ENCODE results near the gene ADAMTSL5. TPM values are rescaled to one million over a fixed set of nuclear protein-coding genes. Genes with fewer than 3 reads are reported as not detected.

The ADAMTSL5 gene
- total and polyA plus RNA-seq, 2 of the 8 experiments (the other 6 are each of a cell fraction or from before 2014, with no cell fraction given): 0.82 to 0.99 TPM

GRCh38 chr19:1508507-1508856 lies 4.3 kb downstream of the ADAMTSL5 start:
- ChIA-PET CTCF (ENCODE audit: partially characterized antibody) (interaction anchor here (1.4 kb wide), 1 partner anchor 260 kb away, joined by 3 read pairs; no protein-coding TSS in a partner anchor), POLR2A (ENCODE audit: partially characterized antibody) (interaction anchor here (0.9 to 1.5 kb wide), 2 partner anchors 54 to 71 kb away, joined by 3 read pairs; no protein-coding TSS in a partner anchor)
- Histone ChIP-seq H3K4me3 (ENCODE audit: extremely low read depth in 1 of 4, insufficient read depth in 2 of 4, low read depth in 3 of 4, low read length in 4 of 4) (peak overlapping the region; percentile 16 to 69 (median 22); a peak in 4 of 8 replicates), H2BK15ac (ENCODE audit: low read length) (no peak overlapping the region), H4K91ac (replicated peaks; ENCODE audit: insufficient read length, low read length) (no peak overlapping the region), H2BK5ac (ENCODE audit: low read depth, low read length) (no peak overlapping the region), H3K18ac (ENCODE audit: extremely low read depth, low read length) (peak overlapping the region; percentile 78), H3K79me2 (ENCODE audit: control insufficient read depth in 1 of 2, insufficient read depth in 2 of 2, low read length in 2 of 2) (no peaks in the 10 kb centered on the region), H3K27me3 (replicated peaks in 1 of 4; ENCODE audit: control insufficient read depth in 3 of 4, extremely low read depth in 1 of 4, insufficient read depth in 3 of 4, low read length in 3 of 4) (peaks cover 0 to 18% (median 13%) of the 10 kb centered on the region in 4 experiments; a peak in 6 of 7 replicates), H3K23me2 (ENCODE audit: low read depth, low read length) (peaks cover 6% of the 10 kb centered on the region; the same call in 1 of the 2 replicates), H3K79me1 (ENCODE audit: low read depth, low read length) (no peaks in the 10 kb centered on the region), H3K4ac (replicated peaks; ENCODE audit: insufficient read length, low read depth, low read length) (no peak overlapping the region), H4K5ac (ENCODE audit: insufficient read length, low read depth, low read length) (no peak overlapping the region), H4K8ac (ENCODE audit: extremely low read depth, insufficient read depth, low read length) (peak overlapping the region; percentile 85; the same call in 1 of the 2 replicates), H4K20me1 (replicated peaks in 1 of 2; ENCODE audit: control insufficient read depth in 1 of 2, insufficient read depth in 2 of 2, low read length in 2 of 2) (peaks cover 0 to 4% of the 10 kb centered on the region in 2 experiments), H3K56ac (replicated peaks; ENCODE audit: insufficient read length, low read depth, low read length) (no peak overlapping the region), H2BK20ac (ENCODE audit: low read length) (no peak overlapping the region), H3K27ac (ENCODE audit: low read depth, low read length) (no peak overlapping the region), H3K4me2 (ENCODE audit: insufficient read depth in 1 of 2, low read depth in 2 of 2, low read length in 2 of 2) (peak overlapping the region; percentile 54 to 62), H3K4me1 (replicated peaks in 1 of 4; ENCODE audit: control insufficient read depth in 3 of 4, insufficient read depth in 4 of 4, low read length in 3 of 4) (peaks cover 0 to 9% (median 5%) of the 10 kb centered on the region in 4 experiments; a peak in 5 of 7 replicates), H2AFZ (ENCODE audit: low read length) (no peak overlapping the region), H2AK5ac (ENCODE audit: low read depth, low read length) (no peak overlapping the region), H3K9ac (replicated peaks in 1 of 4; ENCODE audit: extremely low read depth in 1 of 4, low read depth in 3 of 4, low read length in 3 of 4) (no peak overlapping the region), H2BK120ac (replicated peaks; ENCODE audit: low read depth, low read length) (no peak overlapping the region), H3K23ac (ENCODE audit: insufficient read length) (no peak overlapping the region), H3K14ac (ENCODE audit: insufficient read length) (no peak overlapping the region), H3K36me3 (ENCODE audit: control insufficient read depth in 2 of 4, insufficient read depth in 4 of 4, low read length in 3 of 4) (no peaks in the 10 kb centered on the region), H3K9me3 (ENCODE audit: insufficient read depth in 2 of 2, low read depth in 1 of 2, low read length in 1 of 2) (no peaks in the 10 kb centered on the region), H2BK12ac (ENCODE audit: low read depth, low read length) (0 out of 2 replicates have a peak overlapping the region, but pooled peaks have one; percentile 17)
- DNase-seq (ENCODE audit: low read depth in 1 of 2, low spot score in 2 of 2): no peak
- FAIRE-seq: no peak
- WGBS, 2 experiments (ENCODE audit: extremely low coverage in 1 of 2, insufficient coverage in 1 of 2, insufficient read length in 1 of 2, insufficient replicate concordance in 2 of 2, low coverage in 1 of 2, low lambda C conversion rate in 2 of 2, missing lambda C conversion rate in 1 of 2): 42% methylated on average over 12 of the region's 12 CpGs; no CpG with 5 or more reads in 1 of the 2 experiments
- TF ChIP-seq, protein P1, sequence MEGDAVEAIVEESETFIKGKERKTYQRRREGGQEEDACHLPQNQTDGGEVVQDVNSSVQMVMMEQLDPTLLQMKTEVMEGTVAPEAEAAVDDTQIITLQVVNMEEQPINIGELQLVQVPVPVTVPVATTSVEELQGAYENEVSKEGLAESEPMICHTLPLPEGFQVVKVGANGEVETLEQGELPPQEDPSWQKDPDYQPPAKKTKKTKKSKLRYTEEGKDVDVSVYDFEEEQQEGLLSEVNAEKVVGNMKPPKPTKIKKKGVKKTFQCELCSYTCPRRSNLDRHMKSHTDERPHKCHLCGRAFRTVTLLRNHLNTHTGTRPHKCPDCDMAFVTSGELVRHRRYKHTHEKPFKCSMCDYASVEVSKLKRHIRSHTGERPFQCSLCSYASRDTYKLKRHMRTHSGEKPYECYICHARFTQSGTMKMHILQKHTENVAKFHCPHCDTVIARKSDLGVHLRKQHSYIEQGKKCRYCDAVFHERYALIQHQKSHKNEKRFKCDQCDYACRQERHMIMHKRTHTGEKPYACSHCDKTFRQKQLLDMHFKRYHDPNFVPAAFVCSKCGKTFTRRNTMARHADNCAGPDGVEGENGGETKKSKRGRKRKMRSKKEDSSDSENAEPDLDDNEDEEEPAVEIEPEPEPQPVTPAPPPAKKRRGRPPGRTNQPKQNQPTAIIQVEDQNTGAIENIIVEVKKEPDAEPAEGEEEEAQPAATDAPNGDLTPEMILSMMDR (IDR thresholded peaks at IDR 0.05; ENCODE audit: control extremely low read depth in 1 of 3, insufficient read depth in 1 of 3, low read depth in 1 of 3, low read length in 3 of 3): no peak
- no peak for TF ChIP-seq POLR2AphosphoS5 (IDR thresholded peaks at IDR 0.05; ENCODE audit: low read depth, low read length)
- TF ChIP-seq PHF8 (conservative IDR thresholded peaks at IDR 0.05; ENCODE audit: low read depth, low read length): no peak
- TF ChIP-seq CBX8 (IDR thresholded peaks at IDR 0.05; ENCODE audit: borderline replicate concordance, low read depth, low read length): no peak
- no peak for TF ChIP-seq POU5F1 (IDR thresholded peaks at IDR 0.05; ENCODE audit: low read depth, low read length)
- TF ChIP-seq SP1 (IDR thresholded peaks at IDR 0.05; ENCODE audit: low read depth, low read length): no peak
- TF ChIP-seq, protein P2, sequence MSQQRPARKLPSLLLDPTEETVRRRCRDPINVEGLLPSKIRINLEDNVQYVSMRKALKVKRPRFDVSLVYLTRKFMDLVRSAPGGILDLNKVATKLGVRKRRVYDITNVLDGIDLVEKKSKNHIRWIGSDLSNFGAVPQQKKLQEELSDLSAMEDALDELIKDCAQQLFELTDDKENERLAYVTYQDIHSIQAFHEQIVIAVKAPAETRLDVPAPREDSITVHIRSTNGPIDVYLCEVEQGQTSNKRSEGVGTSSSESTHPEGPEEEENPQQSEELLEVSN (IDR thresholded peaks at IDR 0.05): no peak
- TF ChIP-seq TBP (IDR thresholded peaks at IDR 0.05; ENCODE audit: low read depth, low read length): no peak
- TF ChIP-seq KDM4A (IDR thresholded peaks at IDR 0.05; ENCODE audit: low read depth, low read length, severe bottlenecking): peak; percentile 82
- no peak for TF ChIP-seq TCF12 (IDR thresholded peaks at IDR 0.05; ENCODE audit: low read depth, low read length)
- no peak for TF ChIP-seq ZNF274 (IDR thresholded peaks at IDR 0.05; ENCODE audit: borderline replicate concordance, extremely low read depth, low read length)
